ENCODE measurements around the gene NDEL1. TPM values are rescaled to one million over a fixed set of nuclear protein-coding genes. Genes with fewer than 3 reads are reported as not detected.

NDEL1 gene
- total and polyA plus RNA-seq, 9 of the 15 experiments (the other 6 are each of a cell fraction or from before 2014, with no cell fraction given): 0.86 to 30.5 (median 22.7) TPM

DNA sequence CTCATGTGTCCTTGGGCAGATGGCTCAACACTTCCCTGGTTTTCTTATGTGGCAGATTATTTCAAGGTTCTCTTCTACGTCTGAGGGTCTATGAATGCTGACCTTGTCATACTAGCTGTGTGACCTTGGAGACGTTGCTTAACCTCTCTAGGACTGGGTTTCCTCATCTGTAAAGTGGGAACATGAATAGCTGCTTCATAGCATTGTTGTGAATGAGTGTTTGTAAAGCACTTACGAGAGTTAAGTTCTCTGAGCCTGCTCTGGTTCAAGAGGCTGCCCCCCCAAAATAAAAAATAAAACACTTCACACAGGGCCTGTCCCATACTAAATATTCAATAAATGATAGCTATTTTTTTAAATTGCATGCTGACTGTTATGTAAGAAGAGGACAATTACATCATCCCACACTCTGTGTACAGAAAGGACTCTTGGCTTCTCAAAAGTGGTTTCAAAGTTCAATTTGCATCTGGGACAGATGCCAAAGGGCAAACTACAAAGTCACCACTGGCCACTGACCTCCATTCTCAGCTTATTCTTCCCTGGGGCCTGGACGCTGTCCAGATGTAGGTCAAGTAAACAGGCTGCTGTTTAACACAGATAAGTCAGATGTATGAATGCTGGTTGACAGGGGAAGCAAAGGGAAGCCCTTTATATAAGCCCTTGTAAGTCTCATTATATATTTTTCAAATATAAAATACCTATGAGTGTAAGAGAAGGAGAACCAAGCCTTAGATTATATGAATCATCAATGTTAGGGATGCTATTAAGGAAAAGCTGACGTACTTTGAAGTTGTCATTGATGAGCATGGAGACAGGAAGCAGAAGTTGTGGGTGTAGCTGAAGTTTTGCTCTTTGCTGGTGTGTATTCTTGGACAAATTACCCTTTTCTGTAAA lies 15.4 kb upstream of the NDEL1 start (continued):
- TF ChIP-seq CC2D1A (IDR thresholded peaks at IDR 0.05) (no peak; the same call in 1 of the 2 replicates), LARP7 (IDR thresholded peaks at IDR 0.05) (no peak), MTF1 (CRISPR knock-in tag; IDR thresholded peaks at IDR 0.05; ENCODE audit: borderline replicate concordance) (no peak), BDP1 (IDR thresholded peaks at IDR 0.05; ENCODE audit: insufficient read depth, insufficient read length) (no peak), POLR2B (IDR thresholded peaks at IDR 0.05; ENCODE audit: low read depth, partially characterized antibody) (no peak), IFI16 (CRISPR knock-in tag; IDR thresholded peaks at IDR 0.05) (no peak), NCOA2 (IDR thresholded peaks at IDR 0.05; ENCODE audit: partially characterized antibody in 2 of 2) (peak in 1 of 2 experiments; percentile 57), BRCA1 (IDR thresholded peaks at IDR 0.05) (no peak), BRCA1 (CRISPR knock-in tag; IDR thresholded peaks at IDR 0.05) (no peak), ADNP (tag; IDR thresholded peaks at IDR 0.05) (0 out of 2 replicates have a peak, but pooled peaks have one; percentile 13), XRCC5 (IDR thresholded peaks at IDR 0.05; ENCODE audit: low read depth, low read length) (no peak), TAF15 (IDR thresholded peaks at IDR 0.05; ENCODE audit: low read depth, low read length) (no peak), ZNF174 (CRISPR knock-in tag; IDR thresholded peaks at IDR 0.05) (no peak), RBM39 (optimal IDR thresholded peaks at IDR 0.05; ENCODE audit: low read depth, low read length) (no peak), ZNF41 (CRISPR knock-in tag; conservative IDR thresholded peaks at IDR 0.05) (no peak), CCNT2 (IDR thresholded peaks at IDR 0.05; ENCODE audit: borderline replicate concordance, extremely low read depth, insufficient read length, low read depth, low read length) (peak; percentile 73)
- TF ChIP-seq, protein P1, sequence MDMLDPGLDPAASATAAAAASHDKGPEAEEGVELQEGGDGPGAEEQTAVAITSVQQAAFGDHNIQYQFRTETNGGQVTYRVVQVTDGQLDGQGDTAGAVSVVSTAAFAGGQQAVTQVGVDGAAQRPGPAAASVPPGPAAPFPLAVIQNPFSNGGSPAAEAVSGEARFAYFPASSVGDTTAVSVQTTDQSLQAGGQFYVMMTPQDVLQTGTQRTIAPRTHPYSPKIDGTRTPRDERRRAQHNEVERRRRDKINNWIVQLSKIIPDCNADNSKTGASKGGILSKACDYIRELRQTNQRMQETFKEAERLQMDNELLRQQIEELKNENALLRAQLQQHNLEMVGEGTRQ (CRISPR knock-in tag; IDR thresholded peaks at IDR 0.05): no peak
- TF ChIP-seq, protein P2, sequence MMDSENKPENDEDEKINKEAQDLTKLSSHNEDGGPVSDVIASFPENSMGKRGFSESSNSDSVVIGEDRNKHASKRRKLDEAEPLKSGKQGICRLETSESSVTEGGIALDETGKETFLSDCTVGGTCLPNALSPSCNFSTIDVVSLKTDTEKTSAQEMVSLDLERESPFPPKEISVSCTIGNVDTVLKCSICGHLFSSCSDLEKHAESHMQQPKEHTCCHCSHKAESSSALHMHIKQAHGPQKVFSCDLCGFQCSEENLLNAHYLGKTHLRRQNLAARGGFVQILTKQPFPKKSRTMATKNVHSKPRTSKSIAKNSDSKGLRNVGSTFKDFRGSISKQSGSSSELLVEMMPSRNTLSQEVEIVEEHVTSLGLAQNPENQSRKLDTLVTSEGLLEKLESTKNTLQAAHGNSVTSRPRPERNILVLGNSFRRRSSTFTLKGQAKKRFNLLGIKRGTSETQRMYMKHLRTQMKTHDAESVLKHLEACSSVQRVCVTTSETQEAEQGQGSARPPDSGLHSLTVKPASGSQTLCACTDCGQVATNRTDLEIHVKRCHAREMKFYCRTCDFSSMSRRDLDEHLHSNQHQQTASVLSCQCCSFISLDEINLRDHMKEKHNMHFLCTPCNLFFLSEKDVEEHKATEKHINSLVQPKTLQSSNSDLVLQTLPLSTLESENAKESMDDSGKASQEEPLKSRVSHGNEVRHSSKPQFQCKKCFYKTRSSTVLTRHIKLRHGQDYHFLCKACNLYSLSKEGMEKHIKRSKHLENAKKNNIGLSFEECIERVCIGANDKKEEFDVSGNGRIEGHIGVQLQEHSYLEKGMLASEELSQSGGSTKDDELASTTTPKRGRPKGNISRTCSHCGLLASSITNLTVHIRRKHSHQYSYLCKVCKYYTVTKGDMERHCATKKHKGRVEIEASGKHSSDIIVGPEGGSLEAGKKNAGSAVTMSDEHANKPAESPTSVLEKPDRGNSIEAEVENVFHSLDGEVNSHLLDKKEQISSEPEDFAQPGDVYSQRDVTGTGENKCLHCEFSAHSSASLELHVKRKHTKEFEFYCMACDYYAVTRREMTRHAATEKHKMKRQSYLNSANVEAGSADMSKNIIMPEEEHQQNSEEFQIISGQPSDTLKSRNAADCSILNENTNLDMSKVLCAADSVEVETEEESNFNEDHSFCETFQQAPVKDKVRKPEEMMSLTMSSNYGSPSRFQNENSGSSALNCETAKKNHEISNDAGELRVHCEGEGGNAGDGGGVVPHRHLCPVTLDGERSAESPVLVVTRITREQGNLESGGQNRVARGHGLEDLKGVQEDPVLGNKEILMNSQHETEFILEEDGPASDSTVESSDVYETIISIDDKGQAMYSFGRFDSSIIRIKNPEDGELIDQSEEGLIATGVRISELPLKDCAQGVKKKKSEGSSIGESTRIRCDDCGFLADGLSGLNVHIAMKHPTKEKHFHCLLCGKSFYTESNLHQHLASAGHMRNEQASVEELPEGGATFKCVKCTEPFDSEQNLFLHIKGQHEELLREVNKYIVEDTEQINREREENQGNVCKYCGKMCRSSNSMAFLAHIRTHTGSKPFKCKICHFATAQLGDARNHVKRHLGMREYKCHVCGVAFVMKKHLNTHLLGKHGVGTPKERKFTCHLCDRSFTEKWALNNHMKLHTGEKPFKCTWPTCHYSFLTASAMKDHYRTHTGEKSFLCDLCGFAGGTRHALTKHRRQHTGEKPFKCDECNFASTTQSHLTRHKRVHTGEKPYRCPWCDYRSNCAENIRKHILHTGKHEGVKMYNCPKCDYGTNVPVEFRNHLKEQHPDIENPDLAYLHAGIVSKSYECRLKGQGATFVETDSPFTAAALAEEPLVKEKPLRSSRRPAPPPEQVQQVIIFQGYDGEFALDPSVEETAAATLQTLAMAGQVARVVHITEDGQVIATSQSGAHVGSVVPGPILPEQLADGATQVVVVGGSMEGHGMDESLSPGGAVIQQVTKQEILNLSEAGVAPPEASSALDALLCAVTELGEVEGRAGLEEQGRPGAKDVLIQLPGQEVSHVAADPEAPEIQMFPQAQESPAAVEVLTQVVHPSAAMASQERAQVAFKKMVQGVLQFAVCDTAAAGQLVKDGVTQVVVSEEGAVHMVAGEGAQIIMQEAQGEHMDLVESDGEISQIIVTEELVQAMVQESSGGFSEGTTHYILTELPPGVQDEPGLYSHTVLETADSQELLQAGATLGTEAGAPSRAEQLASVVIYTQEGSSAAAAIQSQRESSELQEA (IDR thresholded peaks at IDR 0.05; ENCODE audit: low read depth): no peak
- TF ChIP-seq, protein P3, sequence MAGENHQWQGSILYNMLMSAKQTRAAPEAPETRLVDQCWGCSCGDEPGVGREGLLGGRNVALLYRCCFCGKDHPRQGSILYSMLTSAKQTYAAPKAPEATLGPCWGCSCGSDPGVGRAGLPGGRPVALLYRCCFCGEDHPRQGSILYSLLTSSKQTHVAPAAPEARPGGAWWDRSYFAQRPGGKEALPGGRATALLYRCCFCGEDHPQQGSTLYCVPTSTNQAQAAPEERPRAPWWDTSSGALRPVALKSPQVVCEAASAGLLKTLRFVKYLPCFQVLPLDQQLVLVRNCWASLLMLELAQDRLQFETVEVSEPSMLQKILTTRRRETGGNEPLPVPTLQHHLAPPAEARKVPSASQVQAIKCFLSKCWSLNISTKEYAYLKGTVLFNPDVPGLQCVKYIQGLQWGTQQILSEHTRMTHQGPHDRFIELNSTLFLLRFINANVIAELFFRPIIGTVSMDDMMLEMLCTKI (IDR thresholded peaks at IDR 0.05; ENCODE audit: partially characterized antibody): no peak

Measured in K562 (cell line).